GM12891 (cell line): Measurements from ENCODE around the gene BTN2A1.

Source experiments
- DNase-seq: peaks from one replicate; pipeline ENCODE4 v3.0.0; 2011; ENCODE audit warnings: low spot score; ENCODE audit not compliant: insufficient read length
- FAIRE-seq: peaks from 2 replicates; lab custom pipeline; 2011; peaks lifted over from hg19 to GRCh38; lab: Jason Lieb, UNC
- PAX5 ChIP-seq: IDR thresholded peaks from 2 replicates; pipeline ENCODE4 v1.6.1; 2011; ENCODE audit warnings: low read length, moderate library complexity, mild to moderate bottlenecking; ENCODE audit not compliant: insufficient read depth, severe bottlenecking
- POLR2A ChIP-seq: IDR thresholded peaks from 2 replicates; pipeline ENCODE4 v1.6.1; 2011; ENCODE audit warnings: low read depth, low read length, control low read depth
- POLR2AphosphoS5 ChIP-seq: IDR thresholded peaks from 2 replicates; pipeline ENCODE4 v1.6.1; 2011; ENCODE audit warnings: low read depth, low read length, control low read depth
- POU2F2 ChIP-seq: IDR thresholded peaks from 2 replicates; pipeline ENCODE4 v1.6.1; 2011; ENCODE audit warnings: low read depth, mild to moderate bottlenecking, control low read depth, low read length, moderate library complexity
- SPI1 ChIP-seq: IDR thresholded peaks from 2 replicates; pipeline ENCODE4 v1.6.1; 2011; ENCODE audit warnings: low read depth, low read length, control low read depth
- TAF1 ChIP-seq: IDR thresholded peaks from 2 replicates; pipeline ENCODE4 v1.6.1; 2011; ENCODE audit warnings: low read depth, low read length, control low read depth

The BTN2A1 gene

DNA sequence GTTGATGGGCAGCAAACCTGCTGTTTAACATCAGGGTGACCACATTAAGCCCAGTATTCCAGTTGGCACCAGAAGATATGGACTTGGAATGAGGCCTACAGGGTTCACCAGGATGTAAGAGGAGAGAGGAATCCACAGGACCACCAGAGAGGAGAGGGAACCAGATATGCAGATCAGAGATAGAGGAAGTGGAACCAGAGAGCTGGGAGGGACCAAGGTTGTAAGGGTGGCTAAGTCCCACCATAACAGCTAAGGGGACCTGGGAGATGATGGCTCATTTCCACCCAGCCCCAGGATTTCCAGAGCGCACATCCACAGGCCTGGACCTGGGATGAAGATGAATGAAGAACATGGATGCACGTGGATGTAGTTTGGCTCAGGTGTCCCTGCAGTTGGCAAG, 11.1 kb downstream of the BTN2A1 start:
- FAIRE-seq (no peak), DNase-seq (no peak)

DNA sequence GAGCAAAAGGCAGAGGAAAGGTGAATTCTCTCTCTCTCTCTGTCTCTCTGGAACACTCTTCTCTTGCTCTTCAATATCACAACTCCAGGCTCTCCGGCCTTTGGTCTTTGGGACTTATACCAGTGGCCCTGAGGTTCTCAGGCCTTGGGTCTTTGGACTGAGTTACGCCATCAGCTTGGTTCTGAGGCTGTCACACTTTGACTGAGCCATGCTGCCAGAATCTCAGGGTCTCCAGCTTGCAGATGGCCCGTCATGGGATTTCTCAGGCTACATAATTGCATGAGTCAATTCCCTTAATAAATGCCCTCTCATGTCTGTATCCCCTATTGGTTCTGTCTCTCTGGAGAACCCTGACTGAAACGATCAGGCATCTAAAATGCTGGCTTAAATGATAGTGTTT, 12.9 kb downstream of the BTN2A1 start:
- FAIRE-seq: no peak

More for the DNA sequence above, 11.1 kb downstream of the BTN2A1 start:
- TF ChIP-seq SPI1 (peak; percentile 90), POU2F2 (no peak)

DNA sequence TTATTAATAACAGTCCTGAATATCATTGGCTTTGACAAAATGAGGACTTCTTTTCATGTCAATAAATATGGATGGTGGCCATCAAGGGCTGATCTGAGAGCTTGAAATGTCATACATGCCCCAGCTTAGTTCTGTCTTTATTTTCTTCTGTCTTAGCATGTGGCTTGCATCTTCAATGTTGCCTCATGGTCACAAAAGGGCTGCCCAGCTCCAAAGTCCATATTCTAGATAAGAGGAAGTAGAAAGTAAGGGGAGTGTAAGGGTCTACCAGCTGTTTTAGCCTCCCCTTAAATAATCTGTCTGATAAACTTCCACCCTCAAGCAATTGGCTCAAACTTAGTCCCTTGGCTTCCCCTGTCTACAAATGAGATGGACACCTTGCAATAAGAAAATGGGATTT, 14.2 kb downstream of the BTN2A1 start:
- no peak for TF ChIP-seq PAX5
- no peak for TF ChIP-seq POU2F2
- no peak for TF ChIP-seq POLR2A
- TF ChIP-seq TAF1: no peak
- no peak for TF ChIP-seq POLR2AphosphoS5
- no peak for TF ChIP-seq SPI1
- FAIRE-seq: no peak
- DNase-seq: no peak

More for the DNA sequence above, 12.9 kb downstream of the BTN2A1 start:
- TF ChIP-seq POLR2AphosphoS5 (no peak), POLR2A (no peak), TAF1 (no peak), POU2F2 (no peak), SPI1 (no peak), PAX5 (no peak)
- DNase-seq: no peak

DNA sequence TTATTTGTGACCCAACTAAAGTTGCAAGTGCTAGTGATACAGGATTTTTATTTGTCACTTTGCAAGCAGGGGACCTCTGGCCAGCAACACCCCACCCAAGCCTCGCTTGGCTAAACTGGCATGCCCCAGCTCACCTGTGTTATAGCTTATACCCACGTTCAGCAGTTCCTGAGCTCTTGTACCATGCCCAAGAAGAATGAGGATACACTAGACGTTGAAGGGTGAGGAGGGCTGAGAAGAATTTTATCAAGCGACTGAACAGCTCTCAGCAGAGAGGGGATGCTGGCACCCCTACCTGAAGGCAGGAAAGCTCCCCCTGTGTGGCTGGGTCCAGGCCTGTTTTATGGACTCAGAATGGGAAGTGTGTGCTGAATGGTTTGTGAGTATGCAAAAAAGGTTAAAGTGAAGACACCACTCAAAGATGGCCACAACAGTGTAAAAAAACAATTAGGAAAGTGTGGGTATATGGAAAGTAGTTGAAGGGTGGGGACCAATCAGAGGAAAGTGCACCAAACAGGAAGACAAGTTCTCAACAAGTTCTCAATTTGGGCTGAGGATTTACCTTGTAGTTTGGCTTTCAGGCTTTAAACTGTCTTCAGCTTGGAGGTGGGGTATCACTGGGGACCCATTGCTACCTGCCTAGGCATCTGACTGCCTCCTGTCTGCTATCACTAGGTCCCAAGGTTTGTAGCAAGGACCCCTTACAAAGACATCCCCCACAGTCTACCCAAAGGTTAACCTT, 15.0 kb downstream of the BTN2A1 start:
- DNase-seq (no peak), FAIRE-seq (no peak)
- no peak for TF ChIP-seq POLR2AphosphoS5
- TF ChIP-seq POU2F2: no peak
- TF ChIP-seq PAX5: no peak
- TF ChIP-seq TAF1: no peak
- TF ChIP-seq SPI1: no peak
- TF ChIP-seq POLR2A: no peak

DNA sequence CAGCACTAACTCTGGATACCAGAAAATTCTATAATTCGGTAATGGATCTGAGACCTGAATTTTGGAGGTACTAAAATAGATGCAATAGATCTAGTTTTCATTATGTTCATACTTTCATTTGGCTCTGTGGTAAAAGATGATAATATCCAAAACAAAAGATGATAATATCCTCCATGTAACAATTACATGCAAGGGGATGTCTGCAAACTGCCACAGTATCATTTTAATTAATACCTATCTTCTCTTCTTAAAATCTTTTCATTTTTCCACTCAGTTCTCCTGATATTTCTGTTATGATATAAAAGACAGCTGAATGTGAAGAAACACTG, 15.6 kb downstream of the BTN2A1 start:
- DNase-seq (no peak), FAIRE-seq (no peak)
- no peak for TF ChIP-seq POU2F2
- no peak for TF ChIP-seq TAF1
- no peak for TF ChIP-seq SPI1
- TF ChIP-seq POLR2AphosphoS5: no peak
- no peak for TF ChIP-seq POLR2A
- no peak for TF ChIP-seq PAX5

DNA sequence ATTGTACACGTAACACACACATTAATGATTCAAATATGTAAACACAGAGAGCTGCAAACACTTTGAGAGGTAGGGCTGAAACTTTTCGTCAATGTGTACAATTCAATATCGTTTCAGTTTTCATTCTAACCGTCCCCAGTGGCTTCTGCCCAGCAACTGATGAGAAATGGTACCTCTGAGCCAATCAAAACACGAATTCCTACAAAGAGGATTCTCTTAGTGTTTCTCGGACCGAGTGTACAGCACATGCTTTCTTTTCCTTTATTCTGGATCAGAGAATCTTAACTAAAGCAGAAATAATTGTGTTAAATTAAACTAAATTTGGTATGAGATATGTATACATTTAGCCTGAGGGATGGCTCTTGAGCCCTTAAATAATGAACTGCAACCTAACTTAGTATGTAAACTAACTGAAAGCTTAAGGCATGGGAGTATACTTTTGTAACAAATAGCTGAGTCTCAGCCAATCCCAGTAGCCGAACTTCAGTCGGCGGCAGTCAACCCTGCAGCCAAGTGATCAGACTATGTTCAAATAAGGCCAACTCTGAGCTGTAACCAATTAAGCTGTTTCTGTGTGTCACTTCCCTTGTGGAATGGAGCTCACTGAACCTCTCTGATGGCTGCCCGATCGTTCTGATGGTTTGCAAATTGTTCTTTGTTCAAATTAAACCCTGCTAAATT, 16.1 kb downstream of the BTN2A1 start:
- peak; percentile 96 for TF ChIP-seq POLR2AphosphoS5
- TF ChIP-seq SPI1: peak; percentile 65
- TF ChIP-seq PAX5: no peak
- TF ChIP-seq TAF1: peak; percentile 94
- peak; percentile 71; the same call in 1 of the 2 replicates for TF ChIP-seq POU2F2
- peak; percentile 96 for TF ChIP-seq POLR2A
- peak; percentile 41 for DNase-seq
- peak; percentile 93 for FAIRE-seq

DNA sequence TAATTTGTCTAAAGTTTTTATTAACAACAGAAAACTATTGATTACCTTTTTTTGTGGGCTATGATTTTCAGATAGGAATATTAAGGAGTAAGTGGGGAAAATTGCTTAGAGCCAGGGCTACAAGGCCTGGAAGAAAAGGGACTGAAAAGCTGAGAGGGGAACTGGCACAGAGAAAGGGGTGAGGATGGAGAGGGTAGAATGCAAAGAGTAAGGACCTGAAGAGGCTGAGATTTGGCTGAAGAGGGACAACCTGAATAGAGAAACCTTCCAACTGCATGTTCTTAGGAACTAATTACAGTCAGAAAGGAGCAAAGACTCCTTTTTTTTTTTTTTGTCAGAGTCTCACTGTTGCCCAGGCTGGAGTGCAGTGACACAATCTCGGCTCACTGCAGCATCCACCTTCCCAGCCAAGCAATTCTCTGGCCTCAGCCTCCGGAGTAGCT, 16.7 kb downstream of the BTN2A1 start:
- FAIRE-seq: no peak
- no peak for DNase-seq
- no peak for TF ChIP-seq SPI1
- TF ChIP-seq POU2F2: no peak
- TF ChIP-seq POLR2AphosphoS5: no peak; the same call in 1 of the 2 replicates
- no peak for TF ChIP-seq POLR2A
- no peak for TF ChIP-seq TAF1
- no peak for TF ChIP-seq PAX5

DNA sequence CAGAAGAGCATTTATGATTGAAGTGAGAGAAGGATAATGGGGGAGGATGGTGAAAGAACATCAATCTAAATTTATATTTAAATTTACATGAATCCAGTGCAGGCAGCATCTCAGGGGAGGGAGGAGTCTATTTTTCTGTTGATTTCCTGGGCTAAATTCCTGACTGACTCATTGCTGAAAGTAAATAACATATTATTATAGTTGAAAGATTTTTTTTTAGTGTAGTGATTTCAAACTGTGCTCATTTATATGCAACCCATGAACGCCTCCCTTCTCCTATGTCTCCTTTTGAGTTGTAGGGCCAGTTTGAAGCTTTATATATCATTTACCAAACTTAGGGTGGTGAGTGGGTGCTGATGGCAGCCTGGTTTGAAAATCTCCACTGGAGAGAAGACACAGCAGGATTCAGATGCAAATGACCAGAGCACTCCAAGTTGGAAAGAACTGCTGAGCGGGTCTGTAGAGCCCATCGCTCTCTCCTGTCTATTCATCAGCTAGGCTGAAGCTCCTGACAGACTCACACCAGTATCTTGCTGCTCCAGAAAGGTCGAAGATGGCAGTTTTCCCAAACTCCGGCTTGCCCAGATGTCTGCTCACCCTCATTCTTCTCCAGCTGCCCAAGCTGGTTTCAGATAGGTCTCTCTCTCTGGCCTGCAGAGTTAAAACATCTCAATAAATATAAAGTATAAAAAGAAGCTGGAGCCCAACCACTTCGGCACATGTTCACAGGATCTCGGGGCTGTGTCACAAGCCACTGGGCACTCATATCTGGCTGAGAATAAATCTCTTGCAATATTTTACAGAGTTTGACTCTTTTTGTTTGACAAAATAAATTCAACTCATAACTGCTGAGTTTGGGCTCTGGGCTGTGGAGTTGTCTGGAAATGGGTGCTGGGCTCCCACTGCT, 18.3 kb downstream of the BTN2A1 start:
- DNase-seq (no peak), FAIRE-seq (no peak)
- TF ChIP-seq PAX5: no peak
- no peak for TF ChIP-seq POLR2AphosphoS5
- no peak for TF ChIP-seq POU2F2
- no peak for TF ChIP-seq TAF1
- TF ChIP-seq SPI1: no peak
- TF ChIP-seq POLR2A: no peak

DNA sequence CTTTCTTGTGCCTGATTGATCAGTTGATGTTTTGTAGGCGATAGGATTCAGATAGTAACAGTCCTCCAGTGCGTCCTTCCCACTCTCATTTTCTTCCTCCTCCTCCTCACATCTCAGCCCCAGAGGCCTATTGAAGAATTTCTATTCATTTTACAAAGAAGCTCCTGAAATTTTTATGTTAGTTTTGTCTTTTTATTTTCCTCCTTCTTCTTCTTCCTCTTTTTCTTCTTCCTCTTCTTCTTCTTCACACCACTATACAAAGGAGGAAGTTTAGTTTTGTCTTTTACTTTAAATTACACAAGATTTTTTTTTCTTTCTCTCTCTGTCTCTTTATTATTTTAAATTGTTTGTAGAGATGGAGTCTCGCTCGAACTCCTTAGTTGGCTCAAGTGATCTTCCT, 19.1 kb downstream of the BTN2A1 start:
- DNase-seq: no peak
- no peak for FAIRE-seq

DNA sequence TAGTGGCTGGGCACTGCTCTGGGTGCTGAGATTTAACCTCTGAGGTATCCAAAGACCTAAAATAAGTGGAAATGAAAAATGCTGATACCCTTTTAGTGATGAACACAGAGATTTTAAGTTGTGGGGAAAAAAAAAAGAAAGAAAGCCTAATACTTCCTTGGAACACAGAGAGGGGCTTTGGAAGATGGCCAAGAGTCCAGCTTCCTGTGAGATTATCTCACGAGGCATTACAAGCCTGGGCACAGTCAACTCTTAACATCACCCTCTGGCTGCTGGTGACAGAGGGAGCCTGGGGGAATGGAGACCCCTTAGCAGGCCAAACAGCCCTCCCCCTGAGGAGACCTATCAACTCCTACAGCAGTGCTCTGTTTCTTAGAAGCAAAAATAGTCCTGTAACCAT, 19.7 kb downstream of the BTN2A1 start:
- no peak for DNase-seq
- TF ChIP-seq POU2F2 (no peak), SPI1 (no peak), PAX5 (no peak), POLR2A (no peak), POLR2AphosphoS5 (no peak), TAF1 (no peak)
- FAIRE-seq: no peak

More for the DNA sequence above, 19.1 kb downstream of the BTN2A1 start:
- TF ChIP-seq PAX5 (no peak), POLR2AphosphoS5 (no peak), TAF1 (no peak), SPI1 (no peak), POLR2A (no peak)
